Loucy (cell line): ENCODE results near the gene SH2D4B.

Source experiments
- CTCF ChIP-seq: fragments of 200-600 bp; sonication (generic); conservative IDR thresholded peaks from 2 replicates; pipeline ENCODE4 v1.5.1; 2014; ENCODE audit warnings: mild to moderate bottlenecking, antibody characterized with exemption, low read length
- EZH2phosphoT487 ChIP-seq: fragments of 200-600 bp; IDR thresholded peaks from 2 replicates; pipeline ENCODE4 v1.6.1; 2018; ENCODE audit warnings: antibody characterized with exemption, mild to moderate bottlenecking, moderate library complexity, borderline replicate concordance

GRCh38 chr10:80658068-80658467, 120.4 kb downstream of the SH2D4B start:
- TF ChIP-seq CTCF, result no peak
- TF ChIP-seq EZH2phosphoT487, result no peak
